T-cell (primary cell): Measurements from ENCODE around the gene MOXD1. TPM values are rescaled to one million over a fixed set of nuclear protein-coding genes. Genes with fewer than 3 reads are reported as not detected.

Source experiments
- ATAC-seq, 4 experiments: fragments of 200-7000 bp in 3 of 4; fragments of 150-1000 bp in 1 of 4; cut with Tn5 transposase; replicated peaks in 1 of 4; 1 replicate in 3 of 4; 2 replicates in 1 of 4; pipeline ENCODE4 v1.10.0; 2021; ENCODE audit warnings: moderate library complexity in 3 of 4, mild to moderate bottlenecking in 2 of 4, moderate number of reproducible peaks in 1 of 4
- CTCF ChIA-PET, 2 donors: fragments of 300-600 bp; sonication (Branson Sonifier 250); formaldehyde crosslinking; loops; one replicate each; lab custom pipeline; 2022; ENCODE audit warnings: antibody characterized with exemption in 2 of 2; lab: Charles Lee
- POLR2A ChIA-PET, 2 donors: fragments of 300-600 bp; sonication (Branson Sonifier 250); formaldehyde crosslinking; loops; one replicate each; lab custom pipeline; 2022; ENCODE audit warnings: antibody characterized with exemption in 2 of 2; lab: Charles Lee
- DNase-seq, 35 experiments: peaks; one replicate each; pipeline versions ENCODE4 v3.0.0 to v3.0.0-alpha.2; 2013 to 2023
- H3K27ac ChIP-seq: one replicate; pipeline ENCODE4 v1.5.1; 2013; ENCODE audit warnings: low read length
- H3K27me3 ChIP-seq, 2 experiments: replicated peaks in 1 of 2; 1 replicate in 1 of 2; 2 replicates in 1 of 2; pipeline versions ENCODE4 v1.6.1 to v1.7.0; 2013; ENCODE audit warnings: low read length in 1 of 2, mixed read lengths in 1 of 2; ENCODE audit not compliant: control insufficient read depth in 2 of 2, insufficient read depth in 2 of 2; ENCODE audit errors: extremely low read depth in 1 of 2
- H3K36me3 ChIP-seq, 2 donors: 1 replicate in 1 of 2; 2 replicates in 1 of 2; pipeline versions ENCODE4 v1.6.1 to v1.7.0; 2013; ENCODE audit warnings: low read length in 1 of 2; ENCODE audit not compliant: control insufficient read depth in 2 of 2, insufficient read depth in 1 of 2; ENCODE audit errors: extremely low read depth in 1 of 2
- H3K4me1 ChIP-seq, 2 experiments: 1 replicate in 1 of 2; 2 replicates in 1 of 2; pipeline versions ENCODE4 v1.6.1 to v1.7.0; 2013; ENCODE audit warnings: low read length in 2 of 2, mixed read lengths in 1 of 2; ENCODE audit not compliant: insufficient read depth in 2 of 2, control insufficient read depth in 1 of 2; ENCODE audit errors: extremely low read depth in 1 of 2
- H3K4me3 ChIP-seq, 2 donors: 1 replicate in 1 of 2; 2 replicates in 1 of 2; pipeline versions ENCODE4 v1.5.1 to v1.7.0; 2013; ENCODE audit warnings: mild to moderate bottlenecking in 2 of 2, low read length in 1 of 2, moderate library complexity in 1 of 2; ENCODE audit not compliant: control insufficient read depth in 1 of 2; ENCODE audit errors: extremely low read depth in 1 of 2
- H3K9me3 ChIP-seq: 2 replicates; pipeline ENCODE4 v1.7.0; 2013
- H3K27ac Mint-ChIP-seq, 2 donors: one replicate each; pipeline ENCODE4 v1.8.0; 2020 to 2021; ENCODE audit warnings: mild to moderate bottlenecking in 2 of 2, mixed read lengths in 2 of 2
- H3K27me3 Mint-ChIP-seq, 2 donors: one replicate each; pipeline ENCODE4 v1.8.0; 2021 to 2022; ENCODE audit warnings: mixed read lengths in 2 of 2
- H3K36me3 Mint-ChIP-seq: one replicate; pipeline ENCODE4 v1.8.0; 2021; ENCODE audit warnings: mixed read lengths
- H3K4me1 Mint-ChIP-seq, 3 donors: one replicate each; pipeline ENCODE4 v1.8.0; 2020 to 2022; ENCODE audit warnings: mixed read lengths in 3 of 3, mild to moderate bottlenecking in 1 of 3
- H3K4me3 Mint-ChIP-seq, 3 donors: one replicate each; pipeline ENCODE4 v1.8.0; 2020 to 2022; ENCODE audit warnings: mild to moderate bottlenecking in 3 of 3, mixed read lengths in 3 of 3, moderate library complexity in 3 of 3
- H3K9me3 Mint-ChIP-seq, 3 donors: one replicate each; pipeline ENCODE4 v1.8.0; 2020 to 2022; ENCODE audit warnings: mixed read lengths in 3 of 3
- WGBS: methylation state at CpG from one replicate; pipeline ENCODE4 v1.1.5; 2013; ENCODE audit warnings: missing lambda C conversion rate; ENCODE audit not compliant: insufficient coverage; 5-methylcytosine and 5-hydroxymethylcytosine counted together
- total RNA-seq, 35 experiments: library from RNA in 6 of 35; stranded (reverse) in 6 of 35; fragments of 120-200 nt in 1 of 35; gene quantifications; one replicate each; pipeline versions ENCODE4 v1.2.1 to v1.2.4 and lab custom pipeline; 2013 to 2026

MOXD1 gene
- total RNA-seq, 5 donors from 2014 or later (not counting 1 experiment from before 2014, with no cell fraction given), result 0.13 to 0.53 (median 0.15) TPM; not detected in 1

DNA sequence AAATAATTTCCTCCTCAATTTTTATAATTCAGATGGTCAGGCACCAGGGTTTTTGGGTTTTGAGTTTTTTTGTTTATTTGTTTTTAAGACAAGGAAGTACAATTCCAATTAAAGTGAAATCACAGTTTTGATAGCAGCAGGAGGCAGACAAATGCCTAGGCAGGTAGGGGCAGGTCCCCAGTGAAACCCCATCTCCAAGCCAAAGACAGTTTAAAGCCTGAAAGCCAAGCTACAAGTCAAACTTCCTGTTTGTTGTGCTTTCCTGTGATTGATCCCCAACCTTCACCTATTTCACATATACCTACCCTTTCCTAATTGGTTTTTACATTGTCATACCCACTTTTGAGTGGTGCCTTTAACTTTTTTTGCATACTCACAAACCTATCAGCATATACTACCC lies 149.6 kb downstream of the MOXD1 start:
- H3K4me3 ChIP-seq, result no peak overlapping the region
- H3K4me1 Mint-ChIP-seq, result no peaks in the 10 kb centered on the region
- no peak overlapping the region for H3K27ac ChIP-seq
- H3K36me3 ChIP-seq, result no peaks in the 10 kb centered on the region
- ChIA-PET CTCF (no interaction called here), POLR2A (no interaction called here)
- H3K9me3 ChIP-seq, result no peaks in the 10 kb centered on the region
- no peaks in the 10 kb centered on the region for H3K27me3 ChIP-seq
- no peak for DNase-seq
- no peak for ATAC-seq
- no peak overlapping the region for H3K4me3 Mint-ChIP-seq
- no peak overlapping the region for H3K27ac Mint-ChIP-seq
- H3K4me1 ChIP-seq, result no peaks in the 10 kb centered on the region
- no peaks in the 10 kb centered on the region for H3K9me3 Mint-ChIP-seq
- no peaks in the 10 kb centered on the region for H3K36me3 Mint-ChIP-seq
- peaks cover 23 to 27% of the 10 kb centered on the region in 2 donors for H3K27me3 Mint-ChIP-seq

DNA sequence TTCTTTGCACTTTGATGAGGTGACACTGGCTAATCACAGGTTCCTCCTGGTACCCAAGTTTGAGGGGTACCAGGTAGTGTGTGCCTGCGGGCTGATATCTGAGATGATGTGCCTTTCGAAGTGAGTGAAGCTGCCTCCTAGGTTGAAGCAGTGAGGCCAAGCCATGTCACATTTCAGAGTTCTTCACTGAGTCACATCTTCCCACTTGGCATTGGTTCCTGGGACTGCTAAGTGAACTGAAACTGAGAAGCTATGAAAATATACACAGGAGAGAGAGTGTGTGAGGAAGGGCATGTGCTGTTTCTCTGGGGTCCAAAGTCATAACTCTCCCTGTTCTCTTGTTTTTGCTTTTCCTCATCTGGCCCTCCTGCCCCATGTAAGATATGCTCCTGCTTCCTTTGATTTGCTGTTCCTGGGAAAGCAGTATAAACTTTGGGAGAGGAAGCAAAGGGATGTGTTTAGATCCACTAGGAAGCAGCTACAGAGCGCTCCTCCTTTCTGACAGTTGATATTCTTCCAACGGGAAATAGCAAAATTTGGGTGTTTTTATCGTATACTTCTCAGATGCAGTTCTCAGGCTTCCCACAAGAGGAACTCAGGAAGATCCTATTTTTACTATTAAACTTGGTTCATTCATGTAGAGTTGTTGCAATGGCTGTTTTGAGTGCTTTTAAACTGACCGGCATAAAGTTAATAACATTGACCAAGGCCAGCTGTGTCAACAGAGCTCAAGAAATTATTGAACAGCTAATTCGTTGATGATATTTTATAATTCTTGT lies 153.7 kb downstream of the MOXD1 start:
- H3K4me1 Mint-ChIP-seq, result no peaks in the 10 kb centered on the region
- no peaks in the 10 kb centered on the region for H3K36me3 Mint-ChIP-seq
- no peaks in the 10 kb centered on the region for H3K9me3 ChIP-seq
- H3K27ac ChIP-seq, result no peak overlapping the region
- H3K27me3 ChIP-seq, result no peaks in the 10 kb centered on the region
- no peak overlapping the region for H3K4me3 ChIP-seq
- ATAC-seq (no peak), DNase-seq (no peak)
- no peak overlapping the region for H3K4me3 Mint-ChIP-seq
- no peak overlapping the region for H3K27ac Mint-ChIP-seq
- no peaks in the 10 kb centered on the region for H3K9me3 Mint-ChIP-seq
- H3K27me3 Mint-ChIP-seq, result peaks cover 21% of the 10 kb centered on the region in 2 donors
- 100% methylated on average over 2 of the region's 7 CpGs for WGBS
- ChIA-PET CTCF (no interaction called here), POLR2A (no interaction called here)
- no peaks in the 10 kb centered on the region for H3K4me1 ChIP-seq
- no peaks in the 10 kb centered on the region for H3K36me3 ChIP-seq

DNA sequence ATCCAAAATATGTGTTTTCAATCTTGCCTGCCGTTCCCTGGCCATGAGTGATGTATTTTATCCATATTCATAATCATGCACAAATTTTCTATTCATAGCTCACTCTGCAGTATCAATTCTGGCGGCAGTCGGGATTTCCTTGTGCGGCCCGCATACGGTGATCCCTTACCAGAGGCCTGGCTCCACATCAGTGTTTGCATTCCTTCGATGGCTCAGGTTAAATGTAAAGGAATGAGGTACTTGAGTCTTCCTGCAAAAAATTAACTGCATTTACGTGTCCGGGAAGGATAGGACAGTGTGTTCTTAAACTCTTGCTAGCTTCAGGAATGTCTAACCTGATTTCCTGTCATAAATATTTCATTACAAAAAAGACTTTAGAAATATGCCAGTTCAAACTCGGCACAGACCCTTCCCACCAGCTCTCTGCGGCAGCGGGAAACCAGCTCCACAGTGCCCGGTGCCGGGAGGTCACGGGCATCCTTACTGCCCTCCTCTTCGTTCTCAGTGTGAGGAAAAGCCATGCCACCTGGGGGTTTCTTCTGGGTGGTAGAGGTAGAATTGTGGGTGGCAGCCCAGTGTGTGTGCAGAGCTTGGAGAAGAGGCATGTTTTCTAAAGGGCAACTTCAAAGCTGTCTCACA lies 154.5 kb downstream of the MOXD1 start:
- ATAC-seq (no peak), DNase-seq (no peak)
- Mint-ChIP-seq H3K27me3 (peaks cover 17 to 21% of the 10 kb centered on the region in 2 donors), H3K4me3 (no peak overlapping the region), H3K9me3 (no peaks in the 10 kb centered on the region), H3K27ac (no peak overlapping the region), H3K4me1 (no peaks in the 10 kb centered on the region), H3K36me3 (no peaks in the 10 kb centered on the region)
- H3K9me3 ChIP-seq, result no peaks in the 10 kb centered on the region
- no peak overlapping the region for H3K4me3 ChIP-seq
- no peaks in the 10 kb centered on the region for H3K27me3 ChIP-seq
- H3K4me1 ChIP-seq, result no peaks in the 10 kb centered on the region
- CTCF ChIA-PET, result interaction anchor here in 1 of 2 donors (1.1 kb wide), 1 partner anchor 33 kb away, joined by 3 read pairs; no protein-coding TSS in a partner anchor
- no peak overlapping the region for H3K27ac ChIP-seq
- WGBS, result 72% methylated on average over 6 of the region's 16 CpGs
- H3K36me3 ChIP-seq, result no peaks in the 10 kb centered on the region
- POLR2A ChIA-PET, result interaction anchor here in 1 of 2 donors (0.6 kb wide), 1 partner anchor 188 kb away, joined by 5 read pairs; no protein-coding TSS in a partner anchor

DNA sequence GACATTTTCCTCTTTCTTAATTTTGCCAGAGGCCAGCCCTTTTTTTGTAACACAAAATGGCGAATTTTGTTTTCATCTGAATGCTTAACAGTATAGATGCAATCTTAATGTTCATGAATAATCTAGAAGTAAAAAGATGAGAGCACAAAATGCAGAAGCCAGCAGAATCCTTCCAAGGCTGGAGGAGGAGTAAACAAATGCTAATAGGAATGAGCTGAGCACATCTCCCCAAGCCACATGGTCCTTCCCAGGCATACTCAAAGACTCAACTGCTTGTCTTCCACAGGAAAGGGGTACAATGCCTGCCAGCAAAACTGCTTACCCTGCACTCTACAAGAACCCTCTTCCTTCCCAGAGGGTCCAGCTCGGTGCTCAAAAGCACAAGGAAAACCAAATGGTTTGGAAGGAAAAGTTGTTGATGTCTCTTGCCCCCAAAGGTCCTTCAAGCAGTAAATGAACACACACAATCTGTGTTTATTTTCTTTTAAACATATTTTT lies 155.1 kb downstream of the MOXD1 start:
- H3K4me1 ChIP-seq, result no peaks in the 10 kb centered on the region
- CTCF ChIA-PET, result interaction anchor here in 1 of 2 donors (1.1 kb wide), 1 partner anchor 34 kb away, joined by 3 read pairs; no protein-coding TSS in a partner anchor
- Mint-ChIP-seq H3K27ac (no peak overlapping the region), H3K9me3 (no peaks in the 10 kb centered on the region), H3K36me3 (no peaks in the 10 kb centered on the region), H3K4me1 (no peaks in the 10 kb centered on the region), H3K4me3 (no peak overlapping the region), H3K27me3 (peaks cover 17 to 21% of the 10 kb centered on the region in 2 donors)
- no peaks in the 10 kb centered on the region for H3K9me3 ChIP-seq
- no peaks in the 10 kb centered on the region for H3K36me3 ChIP-seq
- no peaks in the 10 kb centered on the region for H3K27me3 ChIP-seq
- H3K4me3 ChIP-seq, result no peak overlapping the region
- no peak for DNase-seq
- POLR2A ChIA-PET, result no interaction called here
- WGBS, result no CpG with 5 or more reads among the region's 2 CpGs
- no peak for ATAC-seq
- H3K27ac ChIP-seq, result no peak overlapping the region

Other genes starting within 250 kb of the MOXD1 start
- 10 to 100 TPM; 13.3 to 27.4 (median 20.9) TPM for gene STX7, start 111.6 kb upstream of the MOXD1 start, total RNA-seq
- not detected for gene TAAR9, start 136.8 kb upstream of the MOXD1 start, total RNA-seq
- gene TAAR8, start 151.2 kb upstream of the MOXD1 start, total RNA-seq, result not detected
- gene TAAR6, start 168.8 kb upstream of the MOXD1 start, total RNA-seq, result not detected
- gene TAAR5, start 188.3 kb upstream of the MOXD1 start, total RNA-seq, result not detected
- not detected for gene TAAR2, start 222.8 kb upstream of the MOXD1 start, total RNA-seq